ENCODE measurements around the gene GID4.

Gene GID4

GRCh38 chr17:18105595-18105994, 66.4 kb downstream of the GID4 start:
- DNase-seq: no peak

DNA sequence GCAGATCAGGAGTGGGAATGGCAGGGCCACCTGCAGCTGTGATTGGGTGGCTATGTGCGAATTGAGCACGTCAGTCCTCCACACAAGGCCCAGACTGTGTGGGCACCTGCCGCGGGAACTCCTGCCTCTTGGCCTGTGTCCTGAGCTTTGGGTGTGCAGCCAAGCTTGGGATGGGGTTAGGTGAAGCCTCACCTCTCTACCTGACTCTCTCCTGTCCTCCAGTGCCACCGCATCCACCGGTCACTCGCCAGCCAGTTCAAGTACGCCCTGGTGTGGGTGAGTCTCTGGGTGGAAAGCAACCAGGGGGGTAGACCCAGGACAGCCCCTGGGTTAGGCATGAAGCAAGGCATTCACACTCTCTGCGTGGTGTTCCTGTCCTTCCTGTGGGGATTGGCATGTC, 67.0 kb downstream of the GID4 start:
- DNase-seq: no peak

DNA sequence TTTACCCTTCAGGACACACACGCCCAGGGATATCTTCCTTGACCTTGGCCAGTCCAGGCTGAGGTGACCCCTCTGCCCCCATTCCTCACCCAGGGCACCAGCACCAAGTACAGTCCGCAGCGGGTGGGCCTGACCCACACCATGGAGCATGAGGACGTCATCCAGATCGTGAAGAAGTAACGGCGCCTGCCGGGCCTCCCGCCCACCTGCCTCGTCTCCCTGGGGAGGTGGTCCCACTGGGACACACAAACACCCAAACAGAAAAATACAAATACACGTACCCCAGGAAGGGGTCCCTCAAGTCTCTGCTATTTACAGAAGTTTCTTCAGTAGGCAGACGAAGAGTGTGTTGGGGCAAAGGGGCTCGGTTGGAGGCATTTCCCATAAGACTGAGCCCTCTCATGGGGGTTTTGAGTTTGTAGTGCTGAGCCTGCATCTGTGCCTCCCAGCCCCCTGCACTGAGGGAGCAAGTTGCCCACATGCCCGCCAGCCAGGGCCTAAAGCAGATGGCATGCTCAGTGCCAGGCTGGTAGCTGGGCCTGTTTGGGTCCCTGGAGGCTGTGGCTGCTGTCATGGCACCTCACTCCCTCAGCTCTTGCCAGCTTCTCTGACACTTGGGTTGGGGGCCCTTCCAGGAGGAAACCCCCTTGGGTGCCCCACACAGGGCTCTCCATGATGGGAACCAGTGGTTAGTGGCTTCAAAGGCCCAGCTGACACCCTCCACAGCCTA, 68.0 kb downstream of the GID4 start:
- no peak for DNase-seq

DNA sequence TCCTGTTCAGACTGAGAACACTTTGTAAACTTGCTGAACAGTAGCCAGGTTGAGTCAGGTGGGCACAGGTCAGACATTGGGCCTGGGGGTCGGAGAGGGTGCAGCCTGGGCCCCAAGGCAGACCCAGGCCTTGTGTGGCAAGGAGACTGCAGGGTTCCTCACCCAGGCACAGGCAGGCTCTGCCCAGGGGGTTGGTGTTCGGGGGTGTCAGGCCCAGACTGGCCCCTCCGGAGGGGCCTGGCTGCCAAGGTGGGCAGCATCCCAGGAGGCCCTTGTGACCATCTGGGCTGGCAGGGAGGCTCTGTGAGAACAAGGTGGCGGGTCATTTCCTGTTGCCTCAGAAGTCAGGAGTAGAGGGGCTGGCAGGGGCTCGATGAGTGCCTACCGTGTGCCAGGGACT, 68.8 kb downstream of the GID4 start:
- DNase-seq: no peak

DNA sequence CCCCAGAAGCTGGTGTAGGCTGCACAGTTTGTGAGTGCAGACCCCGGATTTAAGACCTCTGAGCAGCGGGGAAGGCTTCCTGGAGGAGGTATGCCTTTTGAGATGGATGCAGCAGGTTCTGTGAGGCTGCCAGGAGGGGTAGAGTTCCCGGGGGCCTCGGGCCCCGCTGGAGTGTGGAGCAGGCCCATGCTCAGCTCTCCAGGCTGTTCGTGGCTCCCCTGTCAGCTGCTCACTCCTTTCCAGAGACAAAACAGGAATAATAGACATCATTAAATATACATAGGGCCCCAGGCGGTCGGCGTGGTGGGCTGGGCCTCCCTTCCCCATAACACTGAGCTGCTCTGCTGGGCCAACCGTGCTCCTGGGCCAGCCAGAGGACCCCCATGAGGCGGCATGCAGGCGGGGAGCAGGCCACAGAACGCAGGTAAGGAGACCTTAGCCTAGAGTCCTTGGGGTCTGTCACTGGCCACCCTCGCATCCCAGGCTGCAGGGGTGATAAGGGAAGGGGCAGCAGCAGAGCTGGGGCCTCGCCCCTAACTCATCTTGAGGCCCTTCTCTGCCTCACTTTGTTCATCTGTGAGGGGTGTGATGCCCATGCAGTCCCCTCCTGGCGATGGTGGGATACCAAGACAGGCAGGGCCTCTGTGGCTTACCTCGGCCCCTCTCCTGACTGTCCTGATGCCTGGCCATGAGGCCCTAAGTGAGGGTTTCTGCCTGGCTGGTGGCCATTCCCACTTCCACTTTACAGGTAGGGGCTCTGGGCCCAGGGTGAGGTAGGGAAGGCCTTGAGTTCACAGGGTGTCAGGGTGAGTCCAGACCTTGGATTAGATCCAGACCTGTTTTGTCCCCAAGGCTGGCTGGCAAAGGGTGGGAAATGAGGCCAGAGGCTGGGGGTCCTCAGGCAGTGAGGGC, 69.4 kb downstream of the GID4 start, which contains the start of gene MYO15A:
Gene MYO15A (plus strand): TSS at position 356 of the 912 bp plus-strand sequence. CDS start 10,045 bp downstream, outside the sequence.
- no peak for DNase-seq

DNA sequence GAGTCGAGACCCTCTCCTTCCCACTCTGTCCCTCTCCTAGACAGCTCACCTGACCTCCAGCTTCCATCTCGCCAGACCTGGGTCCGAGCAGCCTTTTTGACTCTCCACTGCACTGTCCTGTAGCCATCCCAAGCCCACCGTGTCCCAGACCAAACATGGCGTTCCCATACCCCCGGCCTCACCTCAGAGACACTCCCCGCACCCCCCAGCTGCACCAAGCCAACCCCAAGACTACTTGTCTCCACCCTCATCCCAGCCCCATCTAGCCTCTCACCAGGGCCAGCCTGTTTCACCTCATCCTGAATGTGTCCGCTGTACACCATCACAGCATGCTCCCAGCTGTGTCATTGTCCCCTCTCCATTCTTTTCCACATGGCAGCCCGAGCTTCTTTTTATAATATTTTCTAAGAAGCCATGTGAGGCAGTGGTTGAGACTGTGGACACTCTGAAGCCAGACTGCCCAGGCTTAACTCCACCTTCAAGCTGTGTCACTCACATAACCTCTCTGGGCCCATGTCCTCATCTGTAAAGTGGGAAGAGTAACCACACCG, 70.8 kb downstream of the GID4 start:
- DNase-seq: no peak

DNA sequence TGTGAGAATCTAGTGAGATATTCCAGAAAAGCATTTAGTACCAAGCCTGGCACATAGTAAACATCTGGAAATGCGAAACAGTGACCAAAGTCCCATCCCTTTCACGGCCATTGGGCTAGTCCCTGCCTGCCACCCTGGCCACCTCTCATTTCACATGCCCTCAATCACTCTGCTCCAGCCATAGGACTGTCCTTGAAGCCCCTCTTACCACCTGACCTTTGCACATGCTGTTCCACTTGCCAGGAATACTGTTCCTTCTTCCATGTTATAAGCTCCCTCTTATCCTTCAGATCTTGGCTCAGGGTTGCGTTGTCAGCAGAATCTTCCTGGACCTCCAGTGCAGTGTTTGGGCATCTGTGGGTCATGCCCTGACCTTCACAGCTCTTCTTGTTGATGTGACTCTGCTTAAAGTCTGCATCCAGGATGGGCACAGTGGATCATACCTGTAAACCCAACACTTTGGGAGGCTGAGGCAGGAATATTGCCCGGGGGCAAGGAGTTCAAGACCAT, 71.5 kb downstream of the GID4 start:
- no peak for DNase-seq

DNA sequence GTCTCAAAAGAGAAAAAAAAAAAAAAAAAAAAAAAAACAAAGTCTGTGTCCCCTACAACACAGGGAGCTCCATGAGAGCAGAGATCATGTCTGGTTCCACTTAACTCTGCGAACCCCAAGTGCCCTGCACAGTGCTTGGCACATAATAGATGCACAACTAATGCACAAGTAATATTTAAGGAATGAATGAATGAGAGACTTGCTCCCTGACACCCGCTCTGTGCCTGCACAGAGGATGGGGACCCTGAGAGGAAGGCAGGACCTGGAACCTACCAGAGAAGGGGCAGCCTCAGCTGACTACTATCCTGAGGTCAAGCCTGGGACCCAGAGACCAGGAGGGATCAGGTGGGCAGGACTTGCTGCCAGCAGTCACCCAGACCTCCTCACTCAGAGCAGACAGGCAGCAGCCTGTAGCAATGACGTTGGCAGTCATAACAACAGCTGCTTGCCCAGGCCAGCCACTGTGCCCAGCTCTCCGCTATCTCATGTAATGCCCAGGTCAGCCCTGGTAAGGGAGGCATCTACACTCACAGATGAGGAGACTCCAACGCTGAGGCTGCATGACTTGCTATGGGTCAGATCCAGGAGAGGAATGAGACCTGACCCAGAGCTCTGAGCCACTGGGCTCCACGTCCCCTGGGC, 72.2 kb downstream of the GID4 start:
- DNase-seq: no peak

DNA sequence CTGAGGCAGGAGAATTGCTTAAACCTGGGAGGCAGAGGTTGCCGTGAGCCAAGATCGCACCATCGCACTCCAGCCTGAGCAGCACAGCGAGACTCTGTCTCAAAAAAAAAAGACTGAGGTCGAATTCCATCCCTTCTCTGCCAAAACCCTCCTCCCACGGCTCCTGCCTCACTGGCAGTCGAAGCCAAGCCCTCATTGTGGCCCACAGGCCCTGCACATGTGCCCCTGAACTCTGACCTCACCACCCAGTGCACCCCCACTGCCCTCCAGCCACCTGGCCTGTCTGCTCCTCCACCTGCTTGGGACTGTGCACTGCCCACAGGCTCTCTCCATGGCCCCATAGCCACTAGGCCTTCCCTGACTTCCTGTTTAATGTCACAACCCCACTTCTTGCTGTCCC, 76.3 kb downstream of the GID4 start:
- DNase-seq: no peak

DNA sequence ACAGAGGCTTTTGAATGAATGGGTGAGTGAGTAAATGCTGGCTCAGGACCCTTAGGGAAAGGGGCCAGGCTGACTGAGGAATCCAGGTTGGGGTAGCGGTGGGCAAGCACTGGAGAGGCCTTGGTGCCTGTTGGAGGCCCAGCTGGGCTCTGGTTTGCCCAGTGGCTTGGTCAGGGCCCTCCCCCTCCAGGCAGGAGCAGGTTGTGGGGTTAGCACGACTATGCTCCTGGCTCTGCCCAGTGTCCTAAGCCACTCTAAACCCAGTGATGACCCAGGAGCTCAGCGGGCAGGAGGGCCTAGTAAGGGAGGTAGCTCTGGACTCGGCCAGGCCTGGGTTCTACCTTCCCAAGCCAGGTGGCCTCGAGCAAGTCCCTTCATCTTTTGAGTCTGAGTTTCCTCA, 76.9 kb downstream of the GID4 start:
- DNase-seq: no peak

GRCh38 chr17:18117533-18117932, 78.3 kb downstream of the GID4 start:
- no peak for DNase-seq
